ENCODE data around the gene TMEM167A. TPM values are rescaled to one million over a fixed set of nuclear protein-coding genes. Genes with fewer than 3 reads are reported as not detected.

TMEM167A gene
- total RNA-seq, 1 experiment from 2014 or later: 108 TPM

- Histone ChIP-seq H3K4me1 (ENCODE audit: control insufficient read depth in 1 of 2, insufficient read depth in 2 of 2, low read length in 2 of 2) (no peaks in the 10 kb centered on the region), H3K4me2 (ENCODE audit: low read length) (no peak overlapping the region), H3K9me2 (ENCODE audit: insufficient read depth) (no peaks in the 10 kb centered on the region), H3K4me3 (replicated peaks in 1 of 2; ENCODE audit: low read depth in 1 of 2, low read length in 2 of 2) (no peak overlapping the region), H3K9me3 (ENCODE audit: control insufficient read depth in 1 of 2, insufficient read depth in 1 of 2, low read depth in 1 of 2, low read length in 2 of 2) (no peaks in the 10 kb centered on the region), H4K20me1 (ENCODE audit: insufficient read depth) (no peaks in the 10 kb centered on the region), H3K79me2 (ENCODE audit: insufficient read depth, low read length) (no peaks in the 10 kb centered on the region), H3K27ac (ENCODE audit: low read depth, low read length) (no peak overlapping the region), H3K9ac (ENCODE audit: low read length) (no peak overlapping the region), H2AFZ (ENCODE audit: low read depth, low read length, poor library complexity, severe bottlenecking) (no peak overlapping the region), H3K36me3 (ENCODE audit: control insufficient read depth in 1 of 2, insufficient read depth in 2 of 2, low read length in 2 of 2) (no peaks in the 10 kb centered on the region), H3K27me3 (ENCODE audit: insufficient read depth, low read length) (no peaks in the 10 kb centered on the region)
- BruUV-seq (replicated peaks): no TSS peak
- CTCF ChIA-PET: no interaction called here
- intact Hi-C loops (cut with micrococcal nuclease): no loop called here
- no peak for TF ChIP-seq CBX3 (IDR thresholded peaks at IDR 0.05; ENCODE audit: low read depth)
- TF ChIP-seq ELF1 (IDR thresholded peaks at IDR 0.05; ENCODE audit: borderline replicate concordance, low read depth): no peak
- TF ChIP-seq FOSL1 (IDR thresholded peaks at IDR 0.05; ENCODE audit: low read depth): no peak
- no peak for TF ChIP-seq SIN3A (IDR thresholded peaks at IDR 0.05; ENCODE audit: low read depth)
- TF ChIP-seq, protein P1, sequence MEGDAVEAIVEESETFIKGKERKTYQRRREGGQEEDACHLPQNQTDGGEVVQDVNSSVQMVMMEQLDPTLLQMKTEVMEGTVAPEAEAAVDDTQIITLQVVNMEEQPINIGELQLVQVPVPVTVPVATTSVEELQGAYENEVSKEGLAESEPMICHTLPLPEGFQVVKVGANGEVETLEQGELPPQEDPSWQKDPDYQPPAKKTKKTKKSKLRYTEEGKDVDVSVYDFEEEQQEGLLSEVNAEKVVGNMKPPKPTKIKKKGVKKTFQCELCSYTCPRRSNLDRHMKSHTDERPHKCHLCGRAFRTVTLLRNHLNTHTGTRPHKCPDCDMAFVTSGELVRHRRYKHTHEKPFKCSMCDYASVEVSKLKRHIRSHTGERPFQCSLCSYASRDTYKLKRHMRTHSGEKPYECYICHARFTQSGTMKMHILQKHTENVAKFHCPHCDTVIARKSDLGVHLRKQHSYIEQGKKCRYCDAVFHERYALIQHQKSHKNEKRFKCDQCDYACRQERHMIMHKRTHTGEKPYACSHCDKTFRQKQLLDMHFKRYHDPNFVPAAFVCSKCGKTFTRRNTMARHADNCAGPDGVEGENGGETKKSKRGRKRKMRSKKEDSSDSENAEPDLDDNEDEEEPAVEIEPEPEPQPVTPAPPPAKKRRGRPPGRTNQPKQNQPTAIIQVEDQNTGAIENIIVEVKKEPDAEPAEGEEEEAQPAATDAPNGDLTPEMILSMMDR (IDR thresholded peaks at IDR 0.05 in 2 of 3, conservative IDR thresholded peaks at IDR 0.05 in 1 of 3; ENCODE audit: borderline replicate concordance in 1 of 3, insufficient read depth in 1 of 3, low read depth in 2 of 3, low read length in 2 of 3): no peak
- no peak for TF ChIP-seq ZFX (IDR thresholded peaks at IDR 0.05)
- TF ChIP-seq EGR1 (IDR thresholded peaks at IDR 0.05; ENCODE audit: low read depth): no peak
- RAD21 ChIA-PET (ENCODE audit: low non-redundant PET in 1 of 2, low total read pairs in 2 of 2, uncharacterized antibody in 2 of 2, unreplicated experiment in 2 of 2): no interaction called here
- ATAC-seq: no peak
- POLR2A ChIA-PET: no interaction called here
- DNase-seq (ENCODE audit: low read depth, low spot score): no peak
These were observed 38.3 kb downstream of the TMEM167A start for GRCh38 chr5:83038924-83039323.

- intact Hi-C loops (cut with micrococcal nuclease): no loop called here
- Histone ChIP-seq H3K4me2 (ENCODE audit: low read length) (no peak overlapping the region), H3K4me3 (replicated peaks in 1 of 2; ENCODE audit: low read depth in 1 of 2, low read length in 2 of 2) (no peak overlapping the region), H4K20me1 (ENCODE audit: insufficient read depth) (no peaks in the 10 kb centered on the region), H3K27ac (ENCODE audit: low read depth, low read length) (no peak overlapping the region), H3K9me3 (ENCODE audit: control insufficient read depth in 1 of 2, insufficient read depth in 1 of 2, low read depth in 1 of 2, low read length in 2 of 2) (no peaks in the 10 kb centered on the region), H3K4me1 (ENCODE audit: control insufficient read depth in 1 of 2, insufficient read depth in 2 of 2, low read length in 2 of 2) (no peaks in the 10 kb centered on the region), H3K79me2 (ENCODE audit: insufficient read depth, low read length) (no peaks in the 10 kb centered on the region), H3K9ac (ENCODE audit: low read length) (no peak overlapping the region), H3K36me3 (ENCODE audit: control insufficient read depth in 1 of 2, insufficient read depth in 2 of 2, low read length in 2 of 2) (no peaks in the 10 kb centered on the region), H2AFZ (ENCODE audit: low read depth, low read length, poor library complexity, severe bottlenecking) (no peak overlapping the region), H3K9me2 (ENCODE audit: insufficient read depth) (no peaks in the 10 kb centered on the region), H3K27me3 (ENCODE audit: insufficient read depth, low read length) (no peaks in the 10 kb centered on the region)
- DNase-seq (ENCODE audit: low read depth, low spot score) (no peak), ATAC-seq (no peak)
- ChIA-PET RAD21 (ENCODE audit: low non-redundant PET in 1 of 2, low total read pairs in 2 of 2, uncharacterized antibody in 2 of 2, unreplicated experiment in 2 of 2) (no interaction called here), CTCF (no interaction called here), POLR2A (no interaction called here)
- TF ChIP-seq SRF (IDR thresholded peaks at IDR 0.05; ENCODE audit: low read depth) (no peak), JUND (IDR thresholded peaks at IDR 0.05) (no peak), SP1 (IDR thresholded peaks at IDR 0.05; ENCODE audit: low read depth) (no peak), ZFX (IDR thresholded peaks at IDR 0.05) (no peak), RAD21 (IDR thresholded peaks at IDR 0.05; ENCODE audit: low read depth) (no peak), TCF7L2 (IDR thresholded peaks at IDR 0.05; ENCODE audit: borderline replicate concordance, extremely low read depth, insufficient read depth, insufficient read length) (no peak), ELF1 (IDR thresholded peaks at IDR 0.05; ENCODE audit: borderline replicate concordance, low read depth) (no peak), POLR2A (IDR thresholded peaks at IDR 0.05; ENCODE audit: borderline replicate concordance, extremely low read depth, insufficient read depth, insufficient read length) (no peak)
- BruUV-seq (replicated peaks): no TSS peak
These were observed 40.1 kb downstream of the TMEM167A start for GRCh38 chr5:83036991-83037575.
